Smooth muscle cell (in vitro differentiated cells): ENCODE measurements around the gene COA3. TPM values are rescaled to one million over a fixed set of nuclear protein-coding genes. Genes with fewer than 3 reads are reported as not detected.
"Not testable (repeated sequence)": the region's sequence is repeated elsewhere in the genome, so short reads cannot be mapped to it uniquely, and the experiment has no call there.

Source experiments
- DNase-seq: peaks from one replicate; lab custom pipeline; 2025; ENCODE audit not compliant: unreplicated experiment; lab: John Stamatoyannopoulos, UW
- H2AFZ ChIP-seq: fragments of 200-600 bp; sonication (generic); 2 replicates; pipeline ENCODE4 v1.6.0; 2016; ENCODE audit warnings: antibody characterized with exemption, low read depth, mild to moderate bottlenecking
- H3F3A ChIP-seq: fragments of 200-600 bp; sonication (generic); 2 replicates; pipeline ENCODE4 v1.6.0; 2017; ENCODE audit warnings: antibody characterized with exemption, low read depth
- H3K27ac ChIP-seq: fragments of 200-600 bp; sonication (generic); 2 replicates; pipeline ENCODE4 v1.5.1; 2016; ENCODE audit warnings: low read depth, mild to moderate bottlenecking
- H3K27me3 ChIP-seq: fragments of 200-600 bp; sonication (generic); 2 replicates; pipeline ENCODE4 v1.6.1; 2016; ENCODE audit warnings: low read depth, mild to moderate bottlenecking
- H3K36me3 ChIP-seq: fragments of 200-600 bp; sonication (generic); 2 replicates; pipeline ENCODE4 v1.5.1; 2016; ENCODE audit warnings: low read depth
- H3K4me1 ChIP-seq: fragments of 200-600 bp; sonication (generic); 2 replicates; pipeline ENCODE4 v1.5.1; 2016; ENCODE audit warnings: low read depth
- H3K4me2 ChIP-seq: fragments of 200-600 bp; sonication (generic); 2 replicates; pipeline ENCODE4 v1.6.0; 2016; ENCODE audit warnings: mild to moderate bottlenecking
- H3K4me3 ChIP-seq: fragments of 200-600 bp; sonication (generic); 2 replicates; pipeline ENCODE4 v1.5.1; 2016; ENCODE audit warnings: mild to moderate bottlenecking
- H3K79me2 ChIP-seq: fragments of 200-600 bp; sonication (generic); 2 replicates; pipeline ENCODE4 v1.6.0; 2016; ENCODE audit warnings: low read depth, mild to moderate bottlenecking
- H3K9ac ChIP-seq: fragments of 200-600 bp; sonication (generic); 2 replicates; pipeline ENCODE4 v1.6.0; 2016; ENCODE audit warnings: low read depth
- H3K9me3 ChIP-seq: fragments of 200-600 bp; sonication (generic); replicated peaks from 2 replicates; pipeline ENCODE4 v1.5.1; 2016; ENCODE audit warnings: low read depth
- H4K20me1 ChIP-seq: fragments of 200-600 bp; sonication (generic); 2 replicates; pipeline ENCODE4 v1.6.0; 2016; ENCODE audit warnings: low read depth
- WGBS: methylation state at CpG from one replicate; pipeline ENCODE4 v1.1.7; 2016; ENCODE audit warnings: low lambda C conversion rate; 5-methylcytosine and 5-hydroxymethylcytosine counted together
- polyA plus RNA-seq: library from polyadenylated mRNA; unstranded; fragments of >200 nt; fragmentation: Nextera tagmentation; extraction: Ambion mirVana; gene quantifications from 2 replicates; pipeline ENCODE4 v1.2.1, GENCODE V29; 2016
- total RNA-seq: library from RNA; depleted of rRNA; stranded (reverse); fragments of >200 nt; gene quantifications from 2 replicates; pipeline ENCODE4 v1.2.3, GENCODE V29; 2014
- TF ChIP-seq, protein P1 (sequence below): fragments of 200-600 bp; sonication (generic); IDR thresholded peaks from 2 replicates; pipeline ENCODE4 v1.5.1; 2017; ENCODE audit warnings: borderline replicate concordance, mild to moderate bottlenecking, antibody characterized with exemption; ENCODE audit not compliant: insufficient read depth, poor library complexity, severe bottlenecking

COA3 gene
- total and polyA plus RNA-seq, 2 experiments from 2014 or later = 106 to 127 TPM

DNA sequence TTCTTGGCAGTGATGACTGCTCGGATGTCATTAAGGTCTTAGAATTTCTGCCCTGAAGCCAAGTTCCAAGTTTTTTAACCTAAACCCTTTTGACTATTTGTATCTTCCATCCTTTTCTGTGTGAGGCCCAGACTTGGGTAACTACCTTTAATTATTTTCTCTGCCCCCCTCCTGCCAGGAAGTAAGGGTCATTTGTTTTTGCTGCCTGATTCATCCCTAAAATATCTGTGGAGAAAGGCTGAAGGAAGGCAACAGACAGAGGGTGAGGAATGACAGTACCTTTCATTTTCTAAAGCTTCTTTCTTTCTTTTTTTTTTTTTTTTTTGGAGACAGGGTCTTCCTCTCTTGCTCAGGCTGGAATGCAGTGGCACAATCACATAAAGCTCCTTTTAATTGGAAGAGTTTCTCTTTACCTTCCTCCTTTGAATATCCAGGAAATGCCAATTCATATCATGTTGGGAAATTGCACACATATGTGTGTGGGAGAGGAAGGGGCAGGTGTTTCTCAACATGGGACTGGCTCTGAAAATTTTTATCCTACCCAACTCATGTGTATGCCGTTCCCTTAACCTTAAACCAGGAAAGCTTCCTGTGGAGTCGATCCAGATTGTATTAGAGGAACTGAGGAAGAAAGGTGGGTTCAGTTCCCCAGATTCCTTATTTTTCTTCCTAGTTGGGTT is 24.3 kb downstream of the COA3 start:
- no peaks in the 10 kb centered on the region for H3K9me3 ChIP-seq
- peak overlapping the region; percentile 77 for H3K9ac ChIP-seq
- no peaks in the 10 kb centered on the region for H4K20me1 ChIP-seq
- no peaks in the 10 kb centered on the region for H3K27me3 ChIP-seq
- peaks cover 13% of the 10 kb centered on the region for H3K4me1 ChIP-seq
- no peaks in the 10 kb centered on the region for H3K79me2 ChIP-seq
- H2AFZ ChIP-seq = peak overlapping the region; percentile 100
- peak overlapping the region; percentile 92 for H3K4me2 ChIP-seq
- 76% methylated on average over 3 of the region's 3 CpGs for WGBS
- peaks cover 4% of the 10 kb centered on the region for H3F3A ChIP-seq
- TF ChIP-seq, protein P1, sequence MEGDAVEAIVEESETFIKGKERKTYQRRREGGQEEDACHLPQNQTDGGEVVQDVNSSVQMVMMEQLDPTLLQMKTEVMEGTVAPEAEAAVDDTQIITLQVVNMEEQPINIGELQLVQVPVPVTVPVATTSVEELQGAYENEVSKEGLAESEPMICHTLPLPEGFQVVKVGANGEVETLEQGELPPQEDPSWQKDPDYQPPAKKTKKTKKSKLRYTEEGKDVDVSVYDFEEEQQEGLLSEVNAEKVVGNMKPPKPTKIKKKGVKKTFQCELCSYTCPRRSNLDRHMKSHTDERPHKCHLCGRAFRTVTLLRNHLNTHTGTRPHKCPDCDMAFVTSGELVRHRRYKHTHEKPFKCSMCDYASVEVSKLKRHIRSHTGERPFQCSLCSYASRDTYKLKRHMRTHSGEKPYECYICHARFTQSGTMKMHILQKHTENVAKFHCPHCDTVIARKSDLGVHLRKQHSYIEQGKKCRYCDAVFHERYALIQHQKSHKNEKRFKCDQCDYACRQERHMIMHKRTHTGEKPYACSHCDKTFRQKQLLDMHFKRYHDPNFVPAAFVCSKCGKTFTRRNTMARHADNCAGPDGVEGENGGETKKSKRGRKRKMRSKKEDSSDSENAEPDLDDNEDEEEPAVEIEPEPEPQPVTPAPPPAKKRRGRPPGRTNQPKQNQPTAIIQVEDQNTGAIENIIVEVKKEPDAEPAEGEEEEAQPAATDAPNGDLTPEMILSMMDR = no peak
- no peak for DNase-seq
- H3K36me3 ChIP-seq = no peaks in the 10 kb centered on the region
- peak overlapping the region; percentile 52 for H3K27ac ChIP-seq
- H3K4me3 ChIP-seq = peak overlapping the region; percentile 83

- H3F3A ChIP-seq = peaks cover 3% of the 10 kb centered on the region
- H2AFZ ChIP-seq = peak within 1 kb of the TSS; percentile 100
- H3K4me1 ChIP-seq = peaks cover 13% of the 10 kb centered on the region
- WGBS = under 1% methylated on average over 39 of the region's 39 CpGs
- peak within 1 kb of the TSS; percentile 83 for H3K4me3 ChIP-seq
- H3K79me2 ChIP-seq = no peaks in the 10 kb centered on the region
- H3K36me3 ChIP-seq = no peaks in the 10 kb centered on the region
- H3K9ac ChIP-seq = peak within 1 kb of the TSS; percentile 77
- TF ChIP-seq, protein P1 = no peak
- H4K20me1 ChIP-seq = no peaks in the 10 kb centered on the region
- no peaks in the 10 kb centered on the region for H3K27me3 ChIP-seq
- peak within 1 kb of the TSS; percentile 92 for H3K4me2 ChIP-seq
- H3K9me3 ChIP-seq = no peaks in the 10 kb centered on the region
- peak within 1 kb of the TSS; percentile 52 for H3K27ac ChIP-seq
- DNase-seq = no peak
Measured at GRCh38 chr17:42773290-42774035, 25.0 kb downstream of the COA3 start, which contains the start of gene VPS25. Gene VPS25 (plus strand): TSS chr17:42773449. CDS start chr17:42773476, 27 bp downstream.

DNA sequence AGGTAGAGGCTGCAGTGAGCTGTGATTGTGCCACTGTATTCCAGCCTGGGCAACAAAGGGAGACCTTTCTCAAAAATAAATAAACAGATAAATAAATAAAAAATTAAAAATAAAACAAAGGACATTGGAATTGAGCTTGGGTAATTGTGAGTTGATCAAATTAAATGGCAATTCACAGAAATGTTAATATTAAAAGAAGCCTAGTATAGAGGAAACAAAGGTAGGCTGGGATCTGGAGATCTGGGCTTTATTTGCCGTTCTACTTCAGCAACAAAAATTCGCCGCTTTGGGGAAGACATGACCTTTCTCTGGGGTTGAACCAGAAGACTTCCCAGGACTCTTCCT is 25.6 kb downstream of the COA3 start:
- TF ChIP-seq, protein P1 = no peak
- Histone ChIP-seq H3F3A (no peaks in the 10 kb centered on the region), H4K20me1 (no peaks in the 10 kb centered on the region), H3K27me3 (no peaks in the 10 kb centered on the region), H3K79me2 (no peaks in the 10 kb centered on the region), H3K4me3 (peak overlapping the region; percentile 83), H3K4me2 (peak overlapping the region; percentile 92), H3K36me3 (no peaks in the 10 kb centered on the region), H2AFZ (peak overlapping the region; percentile 100), H3K27ac (peak overlapping the region; percentile 52), H3K9ac (peak overlapping the region; percentile 77), H3K4me1 (peaks cover 13% of the 10 kb centered on the region), H3K9me3 (no peaks in the 10 kb centered on the region)
- WGBS = 21% methylated on average over 3 of the region's 3 CpGs
- DNase-seq = no peak

DNA sequence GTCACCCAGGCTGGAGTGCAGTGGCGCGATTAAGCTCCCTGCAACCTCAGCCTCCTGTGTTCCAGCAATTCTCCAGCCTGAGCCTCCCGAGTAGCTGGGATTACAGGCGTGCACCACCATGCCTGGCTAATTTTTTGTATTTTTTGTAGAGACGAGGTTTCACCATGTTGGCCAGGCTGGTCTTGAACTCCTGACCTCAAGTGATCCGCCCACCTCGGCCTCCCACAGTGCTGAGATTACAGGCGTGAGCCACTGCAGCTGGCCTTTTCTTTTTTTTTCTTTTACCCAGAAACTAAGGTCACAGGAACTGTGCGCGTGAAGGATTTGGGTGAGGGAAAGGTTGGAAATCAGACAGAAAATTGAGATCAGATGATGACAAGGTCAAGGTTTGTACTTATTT is 28.5 kb downstream of the COA3 start:
- 89% methylated on average over 10 of the region's 10 CpGs for WGBS
- H3K4me1 ChIP-seq = peaks cover 13% of the 10 kb centered on the region
- not testable (repeated sequence) for H3K27ac ChIP-seq, H3F3A ChIP-seq, H2AFZ ChIP-seq, H3K4me2 ChIP-seq, H3K9me3 ChIP-seq, H3K79me2 ChIP-seq, H3K36me3 ChIP-seq, DNase-seq, H3K4me3 ChIP-seq, H3K27me3 ChIP-seq, H3K9ac ChIP-seq, H4K20me1 ChIP-seq

DNA sequence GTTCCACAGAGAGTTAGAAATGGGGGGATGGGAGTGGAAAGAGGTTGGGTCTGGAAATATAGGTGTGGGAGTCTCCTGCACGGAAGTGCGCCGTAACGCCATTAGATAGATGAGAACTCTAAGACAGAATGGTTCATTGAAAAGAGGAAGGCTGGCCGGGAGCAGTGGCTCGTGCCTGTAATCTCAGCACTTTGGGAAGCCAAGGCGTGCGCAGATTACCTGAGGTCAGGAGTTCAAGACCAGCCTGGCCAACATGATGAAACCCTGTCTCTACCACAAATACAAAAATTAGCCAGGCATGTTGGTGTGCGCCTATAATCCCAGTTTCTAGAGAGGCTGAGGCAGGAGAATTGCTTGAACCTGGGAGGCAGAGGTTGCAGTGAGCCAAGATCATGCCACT is 30.5 kb downstream of the COA3 start:
- not testable (repeated sequence) for H3K79me2 ChIP-seq, DNase-seq, H2AFZ ChIP-seq, H3K27ac ChIP-seq, H3K9me3 ChIP-seq, H3K36me3 ChIP-seq, H3K4me1 ChIP-seq, H4K20me1 ChIP-seq, H3K27me3 ChIP-seq, H3F3A ChIP-seq, H3K4me3 ChIP-seq, H3K9ac ChIP-seq, H3K4me2 ChIP-seq
- 90% methylated on average over 9 of the region's 9 CpGs for WGBS
